CD14-positive monocyte (primary cell): ENCODE data around the gene STARD7. TPM values are rescaled to one million over a fixed set of nuclear protein-coding genes. Genes with fewer than 3 reads are reported as not detected.

Experiments
- DNase-seq, 3 donors: peaks; one replicate each; pipeline ENCODE4 v3.0.0-alpha.2; 2011 to 2022
- H2AFZ ChIP-seq: 2 replicates; pipeline ENCODE4 v1.6.0; 2012; ENCODE audit warnings: mild to moderate bottlenecking, low read depth, low read length, inconsistent platforms; ENCODE audit not compliant: insufficient read depth, poor library complexity, severe bottlenecking
- H3K27ac ChIP-seq, 2 donors: 1 replicate in 1 of 2; 2 replicates in 1 of 2; pipeline ENCODE4 v1.5.1; 2012 to 2013; ENCODE audit warnings: low read length in 2 of 2, control low read depth in 1 of 2, inconsistent platforms in 1 of 2, low read depth in 1 of 2, mild to moderate bottlenecking in 1 of 2
- H3K27me3 ChIP-seq, 2 donors: one replicate each; pipeline versions ENCODE4 v1.6.0 to v1.6.1; 2011 to 2013; ENCODE audit warnings: low read length in 2 of 2; ENCODE audit not compliant: control insufficient read depth in 2 of 2, insufficient read depth in 2 of 2
- H3K36me3 ChIP-seq, 2 donors: replicated peaks in 1 of 2; 1 replicate in 1 of 2; 2 replicates in 1 of 2; pipeline versions ENCODE4 v1.5.1 to v1.6.1; 2012 to 2013; ENCODE audit warnings: low read length in 2 of 2, control low read depth in 1 of 2, inconsistent platforms in 1 of 2, mild to moderate bottlenecking in 1 of 2; ENCODE audit not compliant: insufficient read depth in 2 of 2, control insufficient read depth in 1 of 2
- H3K4me1 ChIP-seq, 2 donors: 1 replicate in 1 of 2; 2 replicates in 1 of 2; pipeline versions ENCODE4 v1.5.1 to v1.6.1; 2012 to 2013; ENCODE audit warnings: low read length in 2 of 2, control low read depth in 1 of 2, inconsistent platforms in 1 of 2, mild to moderate bottlenecking in 1 of 2, moderate library complexity in 1 of 2; ENCODE audit not compliant: insufficient read depth in 2 of 2, control insufficient read depth in 1 of 2
- H3K4me2 ChIP-seq: replicated peaks from 2 replicates; pipeline ENCODE3; 2012; ENCODE audit warnings: low read length, moderate library complexity, mild to moderate bottlenecking; ENCODE audit not compliant: poor library complexity, severe bottlenecking; ENCODE audit errors: extremely low read depth
- H3K4me3 ChIP-seq, 3 experiments: fragments of 200-600 bp in 1 of 3; sonication (generic) in 1 of 3; replicated peaks in 1 of 3; 1 replicate in 2 of 3; 2 replicates in 1 of 3; pipeline ENCODE4 v1.5.1; 2011 to 2013; ENCODE audit warnings: low read length in 3 of 3, mild to moderate bottlenecking in 3 of 3, control low read depth in 2 of 3, low read depth in 2 of 3, inconsistent platforms in 1 of 3, moderate library complexity in 1 of 3
- H3K79me2 ChIP-seq: 2 replicates; pipeline ENCODE4 v1.6.0; 2012; ENCODE audit warnings: mild to moderate bottlenecking, control low read depth, inconsistent platforms, low read length, moderate library complexity; ENCODE audit not compliant: insufficient read depth
- H3K9ac ChIP-seq: 2 replicates; pipeline ENCODE4 v1.6.0; 2017; ENCODE audit warnings: low read length, mild to moderate bottlenecking; ENCODE audit not compliant: insufficient read depth, poor library complexity, severe bottlenecking
- H3K9me3 ChIP-seq, 2 donors: replicated peaks in 1 of 2; 1 replicate in 1 of 2; 2 replicates in 1 of 2; pipeline versions ENCODE4 v1.5.1 to v1.6.1; 2012 to 2013; ENCODE audit warnings: low read length in 2 of 2, control low read depth in 1 of 2; ENCODE audit not compliant: control insufficient read depth in 1 of 2, insufficient read depth in 1 of 2
- H4K20me1 ChIP-seq: 2 replicates; pipeline ENCODE4 v1.6.0; 2012; ENCODE audit warnings: mild to moderate bottlenecking, low read length, control low read depth, moderate library complexity; ENCODE audit not compliant: insufficient read depth
- H3K27ac Mint-ChIP-seq, 7 donors: one replicate each; pipeline ENCODE4 v1.8.0; 2020; ENCODE audit warnings: mild to moderate bottlenecking in 7 of 7, mixed read lengths in 7 of 7, moderate library complexity in 6 of 7, inconsistent platforms in 2 of 7
- H3K27me3 Mint-ChIP-seq, 3 donors: one replicate each; pipeline ENCODE4 v1.8.0; 2021 to 2022; ENCODE audit warnings: low read depth in 3 of 3, mild to moderate bottlenecking in 3 of 3, mixed read lengths in 3 of 3, moderate library complexity in 3 of 3, inconsistent platforms in 1 of 3
- H3K36me3 Mint-ChIP-seq, 2 donors: one replicate each; pipeline ENCODE4 v1.8.0; 2020; ENCODE audit warnings: mixed read lengths in 2 of 2, inconsistent platforms in 1 of 2, mild to moderate bottlenecking in 1 of 2
- H3K4me1 Mint-ChIP-seq: one replicate; pipeline ENCODE4 v1.8.0; 2020; ENCODE audit warnings: mild to moderate bottlenecking, mixed read lengths
- H3K4me3 Mint-ChIP-seq, 2 donors: one replicate each; pipeline ENCODE4 v1.8.0; 2020; ENCODE audit warnings: mild to moderate bottlenecking in 2 of 2, mixed read lengths in 2 of 2, moderate library complexity in 1 of 2
- H3K9me3 Mint-ChIP-seq, 7 donors: one replicate each; pipeline ENCODE4 v1.8.0; 2020 to 2022; ENCODE audit warnings: mixed read lengths in 7 of 7, mild to moderate bottlenecking in 6 of 7, moderate library complexity in 6 of 7, inconsistent platforms in 2 of 7
- WGBS: methylation state at CpG from one replicate; pipeline ENCODE4 v1.1.5; 2013; ENCODE audit warnings: missing lambda C conversion rate; ENCODE audit not compliant: insufficient coverage; 5-methylcytosine and 5-hydroxymethylcytosine counted together
- intact Hi-C, 2 donors: fragments of 100-400 bp; cut with micrococcal nuclease; formaldehyde crosslinking; loops; one replicate each; pipeline versions ENCODE4 v1.15.0 to v1.15.1; 2023
- polyA plus RNA-seq, 3 donors: library from polyadenylated mRNA; depleted of rRNA in 1 of 3; unstranded in 2 of 3; stranded (reverse) in 1 of 3; fragments of 300-500 nt in 2 of 3; fragments of >200 nt in 1 of 3; fragmentation: Illumina TruSeq in 2 of 3; gene quantifications; 1 replicate in 2 of 3; 2 replicates in 1 of 3; pipeline ENCODE4 v1.2.3, GENCODE V29; 2012 to 2021
- TF ChIP-seq, protein P1 (sequence below): fragments of 200-600 bp; IDR thresholded peaks from one replicate; pipeline ENCODE4 v1.8.0; 2022; ENCODE audit warnings: antibody characterized with exemption, mild to moderate bottlenecking

STARD7 gene
- polyA plus RNA-seq, 3 donors = 38.0 to 179 (median 172) TPM

DNA sequence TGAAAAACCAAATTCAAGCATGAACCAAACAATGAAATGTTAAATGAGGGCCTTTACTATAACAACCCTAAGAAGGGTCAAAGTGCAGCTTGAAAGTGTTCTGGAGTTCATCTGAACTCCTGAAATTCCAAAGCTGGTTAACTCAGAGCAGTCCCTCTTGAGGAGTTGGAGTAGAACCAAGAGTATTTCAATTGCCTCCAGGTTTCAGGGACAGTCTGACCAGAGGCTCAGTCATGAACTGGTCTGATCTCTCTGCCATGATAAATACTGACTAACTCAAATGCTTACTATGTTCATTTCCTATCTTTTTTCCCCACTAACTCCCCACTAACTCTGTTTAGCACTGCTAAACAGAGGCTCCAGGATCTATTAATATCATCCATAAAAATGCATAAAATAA, 2.7 kb downstream of the STARD7 start:
- Histone ChIP-seq H3K27me3 (no peaks in the 10 kb centered on the region), H3K9me3 (no peaks in the 10 kb centered on the region), H3K36me3 (no peaks in the 10 kb centered on the region), H3K4me2 (peak overlapping the region; percentile 42), H2AFZ (no peak overlapping the region), H4K20me1 (peaks cover 62% of the 10 kb centered on the region), H3K4me1 (peaks cover 61 to 62% of the 10 kb centered on the region in 2 donors), H3K27ac (peak overlapping the region in 1 of 2 donors; percentile 68), H3K9ac (no peak overlapping the region), H3K79me2 (peaks cover 92% of the 10 kb centered on the region), H3K4me3 (peak overlapping the region in 1 of 3 experiments; percentile 24)
- Mint-ChIP-seq H3K4me1 (peaks cover 74% of the 10 kb centered on the region), H3K4me3 (peak overlapping the region; percentile 42 to 56), H3K9me3 (no peaks in the 10 kb centered on the region), H3K36me3 (peaks cover 9 to 28% of the 10 kb centered on the region in 2 donors), H3K27me3 (peaks cover 0 to 1% (median 0%) of the 10 kb centered on the region in 3 donors), H3K27ac (peak overlapping the region; percentile 76 to 91 (median 82))
- no peak for DNase-seq
- TF ChIP-seq, protein P1, sequence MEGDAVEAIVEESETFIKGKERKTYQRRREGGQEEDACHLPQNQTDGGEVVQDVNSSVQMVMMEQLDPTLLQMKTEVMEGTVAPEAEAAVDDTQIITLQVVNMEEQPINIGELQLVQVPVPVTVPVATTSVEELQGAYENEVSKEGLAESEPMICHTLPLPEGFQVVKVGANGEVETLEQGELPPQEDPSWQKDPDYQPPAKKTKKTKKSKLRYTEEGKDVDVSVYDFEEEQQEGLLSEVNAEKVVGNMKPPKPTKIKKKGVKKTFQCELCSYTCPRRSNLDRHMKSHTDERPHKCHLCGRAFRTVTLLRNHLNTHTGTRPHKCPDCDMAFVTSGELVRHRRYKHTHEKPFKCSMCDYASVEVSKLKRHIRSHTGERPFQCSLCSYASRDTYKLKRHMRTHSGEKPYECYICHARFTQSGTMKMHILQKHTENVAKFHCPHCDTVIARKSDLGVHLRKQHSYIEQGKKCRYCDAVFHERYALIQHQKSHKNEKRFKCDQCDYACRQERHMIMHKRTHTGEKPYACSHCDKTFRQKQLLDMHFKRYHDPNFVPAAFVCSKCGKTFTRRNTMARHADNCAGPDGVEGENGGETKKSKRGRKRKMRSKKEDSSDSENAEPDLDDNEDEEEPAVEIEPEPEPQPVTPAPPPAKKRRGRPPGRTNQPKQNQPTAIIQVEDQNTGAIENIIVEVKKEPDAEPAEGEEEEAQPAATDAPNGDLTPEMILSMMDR = no peak
- intact Hi-C loops = loop anchor here in 1 of 2 donors (5.0 kb wide), 1 partner anchor 36 kb away; no protein-coding TSS in a partner anchor

DNA sequence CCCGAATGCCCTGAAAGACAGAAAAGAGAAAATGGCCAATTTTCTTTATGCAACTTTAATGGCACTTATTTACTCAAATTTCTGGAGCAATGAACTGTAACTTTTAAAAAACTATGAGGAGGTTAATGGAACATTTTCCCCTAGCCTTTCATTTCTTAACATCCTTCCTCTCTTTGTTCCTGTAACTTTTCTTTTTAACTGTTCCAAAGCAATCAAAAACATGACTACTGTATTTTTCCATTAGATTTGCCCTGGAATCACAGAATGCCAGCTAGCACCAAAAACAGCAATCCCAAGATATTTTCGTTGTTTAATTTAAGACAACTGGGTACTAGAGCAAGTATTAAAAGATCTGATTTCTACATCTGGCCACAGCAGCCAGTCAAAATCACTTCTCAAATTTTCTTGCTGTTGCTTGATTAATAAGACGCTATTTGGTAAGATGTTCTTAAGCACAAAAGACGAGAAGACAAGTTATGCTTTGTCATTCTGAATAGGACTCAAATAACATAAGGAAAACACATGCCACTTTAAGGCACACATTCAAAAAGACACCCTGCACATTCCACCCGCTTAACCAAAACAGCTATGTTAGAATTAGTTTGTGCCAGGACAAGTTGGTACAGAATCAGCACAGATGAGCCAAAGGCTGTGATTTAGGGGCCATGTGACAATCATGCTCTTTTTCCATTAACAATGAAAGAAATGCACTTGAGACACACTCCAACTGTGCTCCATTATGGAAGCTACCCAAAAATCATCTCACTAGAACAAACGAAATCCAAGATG, 3.6 kb downstream of the STARD7 start:
- peak overlapping the region; percentile 42 for H3K4me2 ChIP-seq
- H3K9ac ChIP-seq = no peak overlapping the region
- peaks cover 62 to 64% of the 10 kb centered on the region in 2 donors for H3K4me1 ChIP-seq
- no peaks in the 10 kb centered on the region for H3K27me3 ChIP-seq
- peak overlapping the region; percentile 21 to 71 for H3K4me3 Mint-ChIP-seq
- 73% methylated on average over 2 of the region's 6 CpGs for WGBS
- H3K36me3 Mint-ChIP-seq = peaks cover 9 to 25% of the 10 kb centered on the region in 2 donors
- H3K9me3 ChIP-seq = no peaks in the 10 kb centered on the region
- peak overlapping the region in 1 of 3 experiments; percentile 24 for H3K4me3 ChIP-seq
- peak overlapping the region in 1 of 2 donors; percentile 68 for H3K27ac ChIP-seq
- no peaks in the 10 kb centered on the region for H3K9me3 Mint-ChIP-seq
- DNase-seq = peak in 2 of 3 donors; percentile 27 to 43
- H2AFZ ChIP-seq = no peak overlapping the region
- H3K36me3 ChIP-seq = no peaks in the 10 kb centered on the region
- H3K4me1 Mint-ChIP-seq = peaks cover 75% of the 10 kb centered on the region
- peaks cover 0 to 1% (median 0%) of the 10 kb centered on the region in 3 donors for H3K27me3 Mint-ChIP-seq
- intact Hi-C loops = loop anchor here in 1 of 2 donors (5.0 kb wide), 1 partner anchor 37 kb away; no protein-coding TSS in a partner anchor
- TF ChIP-seq, protein P1 = no peak
- peaks cover 71% of the 10 kb centered on the region for H4K20me1 ChIP-seq
- peak overlapping the region; percentile 77 to 90 (median 87) for H3K27ac Mint-ChIP-seq
- H3K79me2 ChIP-seq = peaks cover 94% of the 10 kb centered on the region
